Gastrocnemius medialis (tissue), 4 donors: ENCODE data around the gene SLC24A1.

Source experiments
- POLR2A ChIP-seq, 2 donors: fragments of 450-650 bp; IDR thresholded peaks; one replicate each; pipeline ENCODE4 v1.6.1; 2017; ENCODE audit warnings: antibody characterized with exemption in 2 of 2, mild to moderate bottlenecking in 2 of 2, moderate library complexity in 2 of 2
- TF ChIP-seq, protein P1 (sequence below), 5 experiments: fragments of 450-650 bp in 3 of 5; fragments of 200-600 bp in 2 of 5; sonication (generic) in 2 of 5; IDR thresholded peaks in 4 of 5; conservative IDR thresholded peaks in 1 of 5; 1 replicate in 4 of 5; 2 replicates in 1 of 5; pipeline ENCODE4 v1.5.1; 2016 to 2019; ENCODE audit warnings: antibody characterized with exemption in 5 of 5, mild to moderate bottlenecking in 3 of 5, moderate library complexity in 3 of 5

DNA sequence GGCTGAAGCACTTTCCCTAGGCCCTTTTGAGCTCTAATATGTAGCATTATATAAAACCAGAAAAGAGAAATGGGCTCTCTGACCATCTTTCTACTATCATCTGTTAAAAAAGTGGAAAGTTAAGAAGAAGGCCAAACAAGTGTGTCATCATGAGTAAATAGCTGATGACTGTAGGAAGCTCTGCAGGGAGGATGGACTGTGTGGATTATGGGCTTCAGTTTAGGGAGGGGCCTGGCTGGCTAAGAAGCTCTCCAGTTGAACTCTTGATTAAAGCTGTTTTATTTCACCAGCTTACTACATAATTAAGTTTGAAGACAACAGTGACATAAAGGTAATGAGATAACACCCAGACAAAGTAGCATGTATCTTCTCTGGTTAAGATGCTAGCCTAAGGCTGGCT, 41.5 kb upstream of the SLC24A1 start:
- TF ChIP-seq POLR2A (IDR thresholded peaks at IDR 0.05): no peak
- TF ChIP-seq, protein P1, sequence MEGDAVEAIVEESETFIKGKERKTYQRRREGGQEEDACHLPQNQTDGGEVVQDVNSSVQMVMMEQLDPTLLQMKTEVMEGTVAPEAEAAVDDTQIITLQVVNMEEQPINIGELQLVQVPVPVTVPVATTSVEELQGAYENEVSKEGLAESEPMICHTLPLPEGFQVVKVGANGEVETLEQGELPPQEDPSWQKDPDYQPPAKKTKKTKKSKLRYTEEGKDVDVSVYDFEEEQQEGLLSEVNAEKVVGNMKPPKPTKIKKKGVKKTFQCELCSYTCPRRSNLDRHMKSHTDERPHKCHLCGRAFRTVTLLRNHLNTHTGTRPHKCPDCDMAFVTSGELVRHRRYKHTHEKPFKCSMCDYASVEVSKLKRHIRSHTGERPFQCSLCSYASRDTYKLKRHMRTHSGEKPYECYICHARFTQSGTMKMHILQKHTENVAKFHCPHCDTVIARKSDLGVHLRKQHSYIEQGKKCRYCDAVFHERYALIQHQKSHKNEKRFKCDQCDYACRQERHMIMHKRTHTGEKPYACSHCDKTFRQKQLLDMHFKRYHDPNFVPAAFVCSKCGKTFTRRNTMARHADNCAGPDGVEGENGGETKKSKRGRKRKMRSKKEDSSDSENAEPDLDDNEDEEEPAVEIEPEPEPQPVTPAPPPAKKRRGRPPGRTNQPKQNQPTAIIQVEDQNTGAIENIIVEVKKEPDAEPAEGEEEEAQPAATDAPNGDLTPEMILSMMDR (IDR thresholded peaks at IDR 0.05 in 4 of 5, conservative IDR thresholded peaks at IDR 0.05 in 1 of 5): no peak
